Esophagus squamous epithelium (tissue), 4 donors: ENCODE measurements around the gene ANO2.
A peak's percentile ranks its signal among the peaks of the same experiment; 100 is the strongest.

Source experiments
- POLR2A ChIP-seq, 4 donors: fragments of 450-650 bp; IDR thresholded peaks; one replicate each; pipeline ENCODE4 v1.6.1; 2017; ENCODE audit warnings: antibody characterized with exemption in 4 of 4, mild to moderate bottlenecking in 4 of 4, moderate library complexity in 3 of 4
- TF ChIP-seq, protein P1 (sequence below), 6 experiments: fragments of 450-650 bp in 4 of 6; fragments of 200-600 bp in 2 of 6; sonication (generic) in 2 of 6; IDR thresholded peaks; one replicate each; pipeline ENCODE4 v1.5.1; 2016 to 2019; ENCODE audit warnings: antibody characterized with exemption in 6 of 6, mild to moderate bottlenecking in 4 of 6, moderate library complexity in 4 of 6

- no peak for TF ChIP-seq POLR2A (IDR thresholded peaks at IDR 0.05)
- TF ChIP-seq, protein P1, sequence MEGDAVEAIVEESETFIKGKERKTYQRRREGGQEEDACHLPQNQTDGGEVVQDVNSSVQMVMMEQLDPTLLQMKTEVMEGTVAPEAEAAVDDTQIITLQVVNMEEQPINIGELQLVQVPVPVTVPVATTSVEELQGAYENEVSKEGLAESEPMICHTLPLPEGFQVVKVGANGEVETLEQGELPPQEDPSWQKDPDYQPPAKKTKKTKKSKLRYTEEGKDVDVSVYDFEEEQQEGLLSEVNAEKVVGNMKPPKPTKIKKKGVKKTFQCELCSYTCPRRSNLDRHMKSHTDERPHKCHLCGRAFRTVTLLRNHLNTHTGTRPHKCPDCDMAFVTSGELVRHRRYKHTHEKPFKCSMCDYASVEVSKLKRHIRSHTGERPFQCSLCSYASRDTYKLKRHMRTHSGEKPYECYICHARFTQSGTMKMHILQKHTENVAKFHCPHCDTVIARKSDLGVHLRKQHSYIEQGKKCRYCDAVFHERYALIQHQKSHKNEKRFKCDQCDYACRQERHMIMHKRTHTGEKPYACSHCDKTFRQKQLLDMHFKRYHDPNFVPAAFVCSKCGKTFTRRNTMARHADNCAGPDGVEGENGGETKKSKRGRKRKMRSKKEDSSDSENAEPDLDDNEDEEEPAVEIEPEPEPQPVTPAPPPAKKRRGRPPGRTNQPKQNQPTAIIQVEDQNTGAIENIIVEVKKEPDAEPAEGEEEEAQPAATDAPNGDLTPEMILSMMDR (IDR thresholded peaks at IDR 0.05), result peak; percentile 36 to 84 (median 76)
These were observed 148.7 kb downstream of the ANO2 start for GRCh38 chr12:5796171-5796958.
